Measurements from ENCODE around the gene BMERB1. TPM values are rescaled to one million over a fixed set of nuclear protein-coding genes. Genes with fewer than 3 reads are reported as not detected.
A peak's percentile ranks its signal among the peaks of the same experiment; 100 is the strongest.

Gene BMERB1
- total and polyA plus RNA-seq, 10 donors = 5.6 to 36.5 (median 19.0) TPM

DNA sequence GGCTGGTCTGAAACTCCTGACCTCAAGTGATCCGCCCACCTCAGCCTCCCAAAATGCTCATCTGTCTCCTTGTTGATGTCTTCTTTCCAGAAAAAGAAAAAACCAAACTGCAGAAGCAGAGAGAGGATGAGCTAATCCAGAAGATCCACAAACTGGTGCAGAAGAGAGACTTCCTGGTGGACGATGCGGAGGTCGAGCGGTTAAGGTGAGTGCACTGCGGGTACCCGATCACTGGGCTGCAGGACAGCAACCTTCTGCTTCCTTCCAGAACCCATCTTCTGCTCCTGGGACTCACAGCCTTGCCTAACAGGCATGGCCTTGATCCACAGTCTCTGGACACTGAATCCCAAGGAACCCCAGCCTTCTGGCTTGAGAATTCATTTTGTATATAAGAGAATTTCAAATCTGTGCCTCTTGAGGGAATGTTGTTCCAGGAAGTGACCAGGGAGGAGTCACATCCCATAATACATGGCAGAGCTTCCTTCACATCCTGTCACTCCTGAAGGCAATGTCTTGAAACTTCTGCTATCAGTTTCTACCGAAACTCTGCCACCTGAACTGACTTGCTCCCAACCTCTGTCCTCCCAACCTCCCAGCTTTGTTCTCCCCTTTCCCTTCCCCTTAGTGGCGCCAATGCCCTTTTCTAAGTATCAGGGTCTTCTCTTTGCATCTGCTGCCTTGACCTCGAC lies 146.9 kb downstream of the BMERB1 start:
- H3K27ac ChIP-seq = peak overlapping the region in 1 of 8 donors; percentile 46
- H3K27me3 ChIP-seq (replicated peaks in 1 of 7) = no peaks in the 10 kb centered on the region
- 70 to 80% (median 75%) methylated on average over 10 of the region's 10 CpGs for WGBS, 5 donors
- DNase-seq = no peak
- peaks cover 0 to 34% (median 0%) of the 10 kb centered on the region in 6 donors for H3K36me3 ChIP-seq
- TF ChIP-seq, protein P1, sequence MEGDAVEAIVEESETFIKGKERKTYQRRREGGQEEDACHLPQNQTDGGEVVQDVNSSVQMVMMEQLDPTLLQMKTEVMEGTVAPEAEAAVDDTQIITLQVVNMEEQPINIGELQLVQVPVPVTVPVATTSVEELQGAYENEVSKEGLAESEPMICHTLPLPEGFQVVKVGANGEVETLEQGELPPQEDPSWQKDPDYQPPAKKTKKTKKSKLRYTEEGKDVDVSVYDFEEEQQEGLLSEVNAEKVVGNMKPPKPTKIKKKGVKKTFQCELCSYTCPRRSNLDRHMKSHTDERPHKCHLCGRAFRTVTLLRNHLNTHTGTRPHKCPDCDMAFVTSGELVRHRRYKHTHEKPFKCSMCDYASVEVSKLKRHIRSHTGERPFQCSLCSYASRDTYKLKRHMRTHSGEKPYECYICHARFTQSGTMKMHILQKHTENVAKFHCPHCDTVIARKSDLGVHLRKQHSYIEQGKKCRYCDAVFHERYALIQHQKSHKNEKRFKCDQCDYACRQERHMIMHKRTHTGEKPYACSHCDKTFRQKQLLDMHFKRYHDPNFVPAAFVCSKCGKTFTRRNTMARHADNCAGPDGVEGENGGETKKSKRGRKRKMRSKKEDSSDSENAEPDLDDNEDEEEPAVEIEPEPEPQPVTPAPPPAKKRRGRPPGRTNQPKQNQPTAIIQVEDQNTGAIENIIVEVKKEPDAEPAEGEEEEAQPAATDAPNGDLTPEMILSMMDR (IDR thresholded peaks at IDR 0.05 in 8 of 11, conservative IDR thresholded peaks at IDR 0.05 in 3 of 11) = no peak
- H3K9me3 ChIP-seq = peaks cover 0 to 15% (median 12%) of the 10 kb centered on the region in 8 donors
- intact Hi-C loops (cut with DNase I; ENCODE audit: low total_unique reads) = no loop called here
- H3K4me3 ChIP-seq = no peak overlapping the region
- peaks cover 0 to 12% (median 4%) of the 10 kb centered on the region in 6 donors for H3K4me1 ChIP-seq

DNA sequence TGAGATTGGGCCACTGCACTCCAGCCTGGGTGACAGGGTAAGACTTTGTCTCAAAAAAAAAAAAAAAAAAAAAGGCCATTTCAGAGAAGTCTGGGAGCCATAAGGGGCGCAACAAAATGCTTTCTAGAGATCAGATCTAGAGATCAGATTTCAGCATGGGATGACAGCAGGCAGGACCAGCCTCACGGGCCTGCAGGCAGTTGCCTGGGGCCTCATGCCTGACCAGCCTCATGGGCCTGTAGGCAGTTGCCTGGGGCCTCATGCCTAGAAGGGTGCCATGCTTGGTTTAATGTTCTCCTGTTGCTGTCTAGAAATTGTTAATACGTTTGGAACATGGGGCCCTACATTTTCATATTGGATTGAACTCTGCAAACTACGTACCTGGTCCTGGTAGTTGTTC lies 149.1 kb downstream of the BMERB1 start:
- Histone ChIP-seq H3K27me3 (replicated peaks in 1 of 7) (no peaks in the 10 kb centered on the region), H3K9me3 (peaks cover 0 to 23% (median 16%) of the 10 kb centered on the region in 8 donors), H3K27ac (no peak overlapping the region), H3K4me3 (no peak overlapping the region), H3K36me3 (peaks cover 0 to 54% (median 8%) of the 10 kb centered on the region in 6 donors), H3K4me1 (peaks cover 0 to 16% (median 4%) of the 10 kb centered on the region in 6 donors)
- intact Hi-C loops (cut with DNase I; ENCODE audit: low total_unique reads) = no loop called here
- WGBS, 5 donors = 93 to 98% (median 96%) methylated on average over 4 of the region's 4 CpGs
- TF ChIP-seq POLR2AphosphoS5 (IDR thresholded peaks at IDR 0.05) (no peak), POLR2A (IDR thresholded peaks at IDR 0.05) (no peak)
- TF ChIP-seq, protein P1 (IDR thresholded peaks at IDR 0.05 in 8 of 11, conservative IDR thresholded peaks at IDR 0.05 in 3 of 11) = no peak
- DNase-seq = no peak

DNA sequence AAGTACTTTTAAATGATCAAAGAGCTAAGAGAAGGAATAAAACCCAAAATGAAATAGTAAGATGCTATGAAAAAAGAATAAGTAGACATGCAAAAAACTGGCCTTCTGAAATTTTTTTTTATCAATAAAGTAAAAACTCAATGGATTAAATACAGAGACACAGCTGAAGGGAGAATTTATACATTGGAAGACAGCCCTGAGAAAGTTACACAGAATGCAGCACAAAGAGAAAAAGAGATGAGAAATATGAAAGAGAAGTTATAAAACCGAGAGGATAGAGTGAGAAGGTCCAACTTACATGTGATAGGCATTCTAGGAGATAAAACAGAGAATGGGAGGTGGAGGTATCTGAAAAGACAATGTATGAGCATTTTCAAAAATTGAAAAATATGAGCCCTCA lies 151.6 kb downstream of the BMERB1 start:
- TF ChIP-seq POLR2AphosphoS5 (IDR thresholded peaks at IDR 0.05) (no peak), POLR2A (IDR thresholded peaks at IDR 0.05) (no peak)
- TF ChIP-seq, protein P1 (IDR thresholded peaks at IDR 0.05 in 8 of 11, conservative IDR thresholded peaks at IDR 0.05 in 3 of 11) = no peak
- H3K9me3 ChIP-seq = peaks cover 0 to 23% (median 16%) of the 10 kb centered on the region in 8 donors
- no peak overlapping the region for H3K4me3 ChIP-seq
- H3K36me3 ChIP-seq = peaks cover 0 to 61% (median 8%) of the 10 kb centered on the region in 6 donors
- 88 to 97% (median 92%) methylated on average over 1 of the region's 1 CpG for WGBS, 5 donors
- intact Hi-C loops (cut with DNase I; ENCODE audit: low total_unique reads) = no loop called here
- peaks cover 10 to 37% (median 21%) of the 10 kb centered on the region in 6 donors for H3K4me1 ChIP-seq
- H3K27me3 ChIP-seq (replicated peaks in 1 of 7) = no peaks in the 10 kb centered on the region
- no peak overlapping the region for H3K27ac ChIP-seq
- DNase-seq = no peak

DNA sequence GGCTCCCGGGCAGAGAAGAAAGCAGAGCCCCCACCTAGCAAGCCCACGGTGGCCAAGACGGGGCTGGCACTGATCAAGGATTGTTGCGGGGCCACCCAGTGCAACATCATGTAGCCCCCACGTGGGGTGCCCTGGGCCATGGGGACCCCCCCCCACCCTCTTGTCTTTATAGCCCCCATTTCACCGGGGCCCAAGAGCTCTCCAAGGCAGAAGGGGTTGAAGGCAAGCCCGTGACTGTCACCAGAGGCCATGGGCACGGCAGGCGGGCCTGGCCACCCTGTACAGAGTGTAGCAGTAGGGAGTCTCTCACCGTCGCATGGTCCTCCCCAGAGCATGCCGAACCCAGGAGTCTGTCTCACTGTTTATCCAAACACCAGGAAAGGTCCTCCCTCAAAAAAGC lies 152.3 kb downstream of the BMERB1 start:
- no peaks in the 10 kb centered on the region for H3K27me3 ChIP-seq (replicated peaks in 1 of 7)
- no peak overlapping the region for H3K4me3 ChIP-seq
- peaks cover 0 to 23% (median 16%) of the 10 kb centered on the region in 8 donors for H3K9me3 ChIP-seq
- WGBS, 5 donors = 96 to 97% (median 96%) methylated on average over 12 of the region's 12 CpGs
- no peak overlapping the region for H3K27ac ChIP-seq
- peaks cover 0 to 58% (median 8%) of the 10 kb centered on the region in 6 donors for H3K36me3 ChIP-seq
- intact Hi-C loops (cut with DNase I; ENCODE audit: low total_unique reads) = no loop called here
- H3K4me1 ChIP-seq = peaks cover 6 to 37% (median 28%) of the 10 kb centered on the region in 6 donors
- no peak for TF ChIP-seq POLR2AphosphoS5 (IDR thresholded peaks at IDR 0.05)
- TF ChIP-seq, protein P1 (IDR thresholded peaks at IDR 0.05 in 8 of 11, conservative IDR thresholded peaks at IDR 0.05 in 3 of 11) = no peak
- TF ChIP-seq POLR2A (IDR thresholded peaks at IDR 0.05) = no peak
- DNase-seq = no peak
